Peyer's patch (tissue), 4 donors: Measurements from ENCODE around the gene CNR2.

Experiments used
- POLR2A ChIP-seq, 2 donors: fragments of 450-650 bp; IDR thresholded peaks; one replicate each; pipeline ENCODE4 v1.5.1; 2017; ENCODE audit warnings: antibody characterized with exemption in 2 of 2, mild to moderate bottlenecking in 2 of 2, moderate library complexity in 2 of 2
- TF ChIP-seq, protein P1 (sequence below), 6 experiments: fragments of 450-650 bp in 4 of 6; fragments of 200-600 bp in 2 of 6; sonication (generic) in 1 of 6; IDR thresholded peaks; one replicate each; pipeline ENCODE4 v1.5.1; 2017 to 2019; ENCODE audit warnings: antibody characterized with exemption in 6 of 6, mild to moderate bottlenecking in 3 of 6, moderate library complexity in 1 of 6

DNA sequence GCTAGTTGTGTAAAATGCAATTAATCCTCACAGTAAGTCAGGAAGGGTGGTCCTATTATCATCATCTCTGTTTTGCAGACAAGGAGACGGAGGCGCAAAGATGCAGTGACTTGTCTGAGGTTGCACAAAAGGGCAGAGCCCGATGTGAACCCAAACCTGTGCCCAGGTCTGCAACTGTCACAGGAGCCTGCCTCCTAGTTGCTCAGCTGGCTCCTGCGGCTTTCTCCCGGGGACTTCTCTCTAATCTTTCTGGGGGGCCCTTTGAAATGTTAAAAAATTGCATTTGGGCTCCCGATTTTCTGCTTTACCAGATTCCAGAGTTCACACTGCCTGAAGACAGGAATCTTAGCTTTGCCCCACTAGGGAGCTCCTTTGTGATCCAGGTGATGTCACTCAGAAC, 9.4 kb downstream of the CNR2 start:
- TF ChIP-seq POLR2A (IDR thresholded peaks at IDR 0.05) = no peak
- TF ChIP-seq, protein P1, sequence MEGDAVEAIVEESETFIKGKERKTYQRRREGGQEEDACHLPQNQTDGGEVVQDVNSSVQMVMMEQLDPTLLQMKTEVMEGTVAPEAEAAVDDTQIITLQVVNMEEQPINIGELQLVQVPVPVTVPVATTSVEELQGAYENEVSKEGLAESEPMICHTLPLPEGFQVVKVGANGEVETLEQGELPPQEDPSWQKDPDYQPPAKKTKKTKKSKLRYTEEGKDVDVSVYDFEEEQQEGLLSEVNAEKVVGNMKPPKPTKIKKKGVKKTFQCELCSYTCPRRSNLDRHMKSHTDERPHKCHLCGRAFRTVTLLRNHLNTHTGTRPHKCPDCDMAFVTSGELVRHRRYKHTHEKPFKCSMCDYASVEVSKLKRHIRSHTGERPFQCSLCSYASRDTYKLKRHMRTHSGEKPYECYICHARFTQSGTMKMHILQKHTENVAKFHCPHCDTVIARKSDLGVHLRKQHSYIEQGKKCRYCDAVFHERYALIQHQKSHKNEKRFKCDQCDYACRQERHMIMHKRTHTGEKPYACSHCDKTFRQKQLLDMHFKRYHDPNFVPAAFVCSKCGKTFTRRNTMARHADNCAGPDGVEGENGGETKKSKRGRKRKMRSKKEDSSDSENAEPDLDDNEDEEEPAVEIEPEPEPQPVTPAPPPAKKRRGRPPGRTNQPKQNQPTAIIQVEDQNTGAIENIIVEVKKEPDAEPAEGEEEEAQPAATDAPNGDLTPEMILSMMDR (IDR thresholded peaks at IDR 0.05) = no peak
